HepG2 (cell line): ENCODE data around the gene PLET1.

ENCODE experiments used
- BRCA1 ChIP-seq: sonication (generic); formaldehyde crosslinking; IDR thresholded peaks from 2 replicates; pipeline ENCODE4 v1.4.0; 2020; ENCODE audit warnings: missing genetic modification reagents
- CEBPB ChIP-seq: IDR thresholded peaks from 2 replicates; pipeline ENCODE4 v1.6.1; 2011; ENCODE audit warnings: low read depth, low read length, improper control_type of control experiment, borderline replicate concordance
- POLR2A ChIP-seq, 2 experiments: IDR thresholded peaks; 2 replicates each; pipeline ENCODE4 v1.6.1; 2011; ENCODE audit warnings: low read depth in 2 of 2, low read length in 2 of 2, mild to moderate bottlenecking in 1 of 2, moderate library complexity in 1 of 2; ENCODE audit not compliant: insufficient read depth in 1 of 2
- TF ChIP-seq, protein P1 (sequence below): sonication (generic); formaldehyde crosslinking; IDR thresholded peaks from 2 replicates; pipeline ENCODE4 v1.5.0; 2020; ENCODE audit warnings: mild to moderate bottlenecking, missing genetic modification reagents, moderate library complexity

DNA sequence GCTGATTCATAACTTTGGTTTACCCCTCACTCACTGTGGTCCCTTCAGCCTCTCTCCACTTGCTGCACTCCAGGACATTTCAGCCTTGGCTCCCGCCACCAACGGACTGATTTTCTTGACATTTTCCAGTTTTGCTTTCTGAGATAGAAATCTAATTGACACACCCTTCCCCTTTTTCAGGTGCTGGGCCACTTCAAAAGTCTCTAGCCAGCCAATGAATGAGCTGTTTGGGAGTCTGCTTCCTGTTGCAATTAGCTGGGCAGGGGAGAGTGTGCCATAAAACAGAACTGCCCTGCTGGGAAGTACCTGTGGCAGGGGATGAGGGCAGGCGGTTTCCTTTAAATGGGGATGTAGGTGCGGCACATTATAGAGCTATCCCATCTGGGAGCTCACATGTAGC lies 21.1 kb upstream of the PLET1 start:
- TF ChIP-seq POLR2A (IDR thresholded peaks at IDR 0.05; ENCODE audit: insufficient read depth in 1 of 2, low read depth in 2 of 2, low read length in 2 of 2) = no peak
- no peak for TF ChIP-seq CEBPB
- TF ChIP-seq BRCA1 (CRISPR knock-in tag) = no peak
- TF ChIP-seq, protein P1, sequence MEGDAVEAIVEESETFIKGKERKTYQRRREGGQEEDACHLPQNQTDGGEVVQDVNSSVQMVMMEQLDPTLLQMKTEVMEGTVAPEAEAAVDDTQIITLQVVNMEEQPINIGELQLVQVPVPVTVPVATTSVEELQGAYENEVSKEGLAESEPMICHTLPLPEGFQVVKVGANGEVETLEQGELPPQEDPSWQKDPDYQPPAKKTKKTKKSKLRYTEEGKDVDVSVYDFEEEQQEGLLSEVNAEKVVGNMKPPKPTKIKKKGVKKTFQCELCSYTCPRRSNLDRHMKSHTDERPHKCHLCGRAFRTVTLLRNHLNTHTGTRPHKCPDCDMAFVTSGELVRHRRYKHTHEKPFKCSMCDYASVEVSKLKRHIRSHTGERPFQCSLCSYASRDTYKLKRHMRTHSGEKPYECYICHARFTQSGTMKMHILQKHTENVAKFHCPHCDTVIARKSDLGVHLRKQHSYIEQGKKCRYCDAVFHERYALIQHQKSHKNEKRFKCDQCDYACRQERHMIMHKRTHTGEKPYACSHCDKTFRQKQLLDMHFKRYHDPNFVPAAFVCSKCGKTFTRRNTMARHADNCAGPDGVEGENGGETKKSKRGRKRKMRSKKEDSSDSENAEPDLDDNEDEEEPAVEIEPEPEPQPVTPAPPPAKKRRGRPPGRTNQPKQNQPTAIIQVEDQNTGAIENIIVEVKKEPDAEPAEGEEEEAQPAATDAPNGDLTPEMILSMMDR (CRISPR knock-in tag) = no peak
